Left lung (tissue), 10 donors: Measurements from ENCODE around the gene C5orf24. TPM values are rescaled to one million over a fixed set of nuclear protein-coding genes. Genes with fewer than 3 reads are reported as not detected.
"Not testable (repeated sequence)": the region's sequence is repeated elsewhere in the genome, so short reads cannot be mapped to it uniquely, and the experiment has no call there.

ENCODE experiments used
- ATAC-seq: fragments of 200-7000 bp; cut with Tn5 transposase; one replicate; pipeline ENCODE4 v1.9.1; 2020; ENCODE audit warnings: moderate library complexity
- DNase-seq, 4 donors: peaks; one replicate each; pipeline ENCODE4 v3.0.0-alpha.2; 2013 to 2020
- H3K27ac ChIP-seq, 2 donors: fragments of 200-600 bp; sonication (generic) in 1 of 2; one replicate each; pipeline versions ENCODE4 v1.5.0 to v1.8.0; 2020 to 2021
- H3K27me3 ChIP-seq, 2 donors: fragments of 200-600 bp; sonication (generic) in 1 of 2; one replicate each; pipeline versions ENCODE4 v1.5.0 to v1.8.0; 2020 to 2021
- H3K36me3 ChIP-seq, 2 donors: fragments of 200-600 bp; sonication (generic) in 1 of 2; one replicate each; pipeline versions ENCODE4 v1.5.0 to v1.8.0; 2020 to 2021
- H3K4me1 ChIP-seq, 2 donors: fragments of 200-600 bp; one replicate each; pipeline ENCODE4 v1.8.0; 2021
- H3K4me3 ChIP-seq, 2 donors: fragments of 200-600 bp; sonication (generic) in 1 of 2; one replicate each; pipeline versions ENCODE4 v1.5.0 to v1.8.0; 2020 to 2021; ENCODE audit warnings: mild to moderate bottlenecking in 1 of 2
- H3K9me3 ChIP-seq, 2 donors: fragments of 200-600 bp; sonication (generic) in 1 of 2; one replicate each; pipeline versions ENCODE4 v1.5.0 to v1.8.0; 2020 to 2021
- intact Hi-C, 2 donors: fragments of 100-400 bp; cut with DNase I; formaldehyde crosslinking; loops; one replicate each; pipeline versions ENCODE4 v1.11.2 to v1.14.2; 2022
- polyA plus RNA-seq, 6 donors: library from polyadenylated mRNA; unstranded; fragments of 120-200 nt; gene quantifications; one replicate each; pipeline ENCODE4 v1.2.1, GENCODE V29; 2013; ENCODE audit not compliant: insufficient read length in 6 of 6
- total RNA-seq, 2 donors: library from RNA; stranded (reverse); fragmentation: NEBNext Ultra II Directional; extraction: Animal tissue kit (Norgen Biotek cat#: 25700); gene quantifications; one replicate each; pipeline ENCODE4 v1.2.1, GENCODE V29; 2021
- TF ChIP-seq, protein P1 (sequence below), 2 donors: fragments of 200-600 bp; sonication (generic) in 1 of 2; IDR thresholded peaks; one replicate each; pipeline versions ENCODE4 v1.5.0 to v1.8.0; 2021; ENCODE audit warnings: antibody characterized with exemption in 2 of 2
- donor health status: DM: no; HTN: yes; CAD: no.
- donor health status: DM: no; HTN: no; CAD: no.

The C5orf24 gene
- total and polyA plus RNA-seq, 8 donors, result 50.8 to 86.3 (median 77.0) TPM

GRCh38 chr5:134824681-134825080, 21.1 kb upstream of the C5orf24 start:
- TF ChIP-seq, protein P1, sequence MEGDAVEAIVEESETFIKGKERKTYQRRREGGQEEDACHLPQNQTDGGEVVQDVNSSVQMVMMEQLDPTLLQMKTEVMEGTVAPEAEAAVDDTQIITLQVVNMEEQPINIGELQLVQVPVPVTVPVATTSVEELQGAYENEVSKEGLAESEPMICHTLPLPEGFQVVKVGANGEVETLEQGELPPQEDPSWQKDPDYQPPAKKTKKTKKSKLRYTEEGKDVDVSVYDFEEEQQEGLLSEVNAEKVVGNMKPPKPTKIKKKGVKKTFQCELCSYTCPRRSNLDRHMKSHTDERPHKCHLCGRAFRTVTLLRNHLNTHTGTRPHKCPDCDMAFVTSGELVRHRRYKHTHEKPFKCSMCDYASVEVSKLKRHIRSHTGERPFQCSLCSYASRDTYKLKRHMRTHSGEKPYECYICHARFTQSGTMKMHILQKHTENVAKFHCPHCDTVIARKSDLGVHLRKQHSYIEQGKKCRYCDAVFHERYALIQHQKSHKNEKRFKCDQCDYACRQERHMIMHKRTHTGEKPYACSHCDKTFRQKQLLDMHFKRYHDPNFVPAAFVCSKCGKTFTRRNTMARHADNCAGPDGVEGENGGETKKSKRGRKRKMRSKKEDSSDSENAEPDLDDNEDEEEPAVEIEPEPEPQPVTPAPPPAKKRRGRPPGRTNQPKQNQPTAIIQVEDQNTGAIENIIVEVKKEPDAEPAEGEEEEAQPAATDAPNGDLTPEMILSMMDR (IDR thresholded peaks at IDR 0.05), result no peak
- no peak for DNase-seq
- Histone ChIP-seq H3K4me3 (no peak overlapping the region), H3K27me3 (no peaks in the 10 kb centered on the region), H3K4me1 (no peaks in the 10 kb centered on the region), H3K36me3 (peaks cover 0 to 86% of the 10 kb centered on the region in 2 donors), H3K27ac (no peak overlapping the region), H3K9me3 (no peaks in the 10 kb centered on the region)
- intact Hi-C loops, result no loop called here
- no peak for ATAC-seq

DNA sequence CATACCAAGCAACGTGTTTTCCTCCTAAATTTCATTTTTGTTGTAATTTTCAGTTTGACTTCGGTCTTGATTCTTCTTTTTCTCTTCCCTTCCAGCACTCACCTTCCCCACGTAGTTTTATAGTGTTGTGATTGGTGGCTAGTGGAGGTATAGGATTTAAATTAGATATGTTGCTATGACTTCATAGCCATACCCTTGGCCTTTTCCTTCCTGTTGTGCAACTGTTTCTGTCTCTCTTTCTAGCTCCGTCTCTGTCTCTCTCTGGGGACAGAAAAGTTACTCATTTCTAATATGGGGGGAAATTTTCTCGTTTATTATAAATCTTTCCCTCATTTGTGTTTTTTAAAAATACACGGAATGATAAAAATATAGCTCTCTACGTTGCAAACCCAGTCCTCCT, 20.6 kb upstream of the C5orf24 start:
- DNase-seq, result no peak
- ATAC-seq, result no peak
- Histone ChIP-seq H3K27me3 (no peaks in the 10 kb centered on the region), H3K36me3 (peaks cover 0 to 84% of the 10 kb centered on the region in 2 donors), H3K9me3 (no peaks in the 10 kb centered on the region), H3K4me3 (no peak overlapping the region), H3K27ac (no peak overlapping the region), H3K4me1 (no peaks in the 10 kb centered on the region)
- TF ChIP-seq, protein P1 (IDR thresholded peaks at IDR 0.05), result no peak
- intact Hi-C loops, result no loop called here

DNA sequence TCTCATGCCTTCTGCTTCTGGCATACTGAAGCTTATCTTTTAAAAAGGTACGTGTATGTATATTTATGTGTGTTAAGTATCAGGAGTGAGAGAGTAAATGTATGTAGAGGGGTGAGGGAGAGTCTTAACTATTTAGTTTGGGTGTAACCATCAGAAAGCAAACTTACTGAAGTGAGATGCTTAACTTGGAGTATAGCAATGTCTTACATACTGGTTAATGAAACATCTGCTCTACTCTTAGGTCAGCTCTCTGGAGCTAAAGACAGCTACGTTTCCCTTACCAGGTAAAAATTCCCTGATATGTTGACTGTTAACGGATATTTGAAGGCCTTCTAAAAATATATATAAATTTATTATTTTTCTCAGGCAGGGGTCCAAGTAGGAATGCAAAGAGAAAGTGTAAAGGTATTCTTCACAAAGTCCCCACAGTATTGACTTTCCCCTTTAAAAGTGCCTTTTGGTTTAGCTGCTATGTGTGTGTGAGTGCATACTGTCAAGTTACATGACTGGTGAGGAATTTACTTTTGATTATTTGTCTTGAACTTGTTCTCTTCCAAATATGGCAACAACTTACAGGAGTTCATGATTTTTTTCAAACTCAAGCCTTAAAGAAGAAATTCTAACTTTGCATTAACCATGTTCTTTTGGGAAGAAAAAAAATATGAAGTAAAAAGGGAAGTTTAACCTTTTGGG, 12.3 kb upstream of the C5orf24 start:
- peak; percentile 86 for ATAC-seq

DNA sequence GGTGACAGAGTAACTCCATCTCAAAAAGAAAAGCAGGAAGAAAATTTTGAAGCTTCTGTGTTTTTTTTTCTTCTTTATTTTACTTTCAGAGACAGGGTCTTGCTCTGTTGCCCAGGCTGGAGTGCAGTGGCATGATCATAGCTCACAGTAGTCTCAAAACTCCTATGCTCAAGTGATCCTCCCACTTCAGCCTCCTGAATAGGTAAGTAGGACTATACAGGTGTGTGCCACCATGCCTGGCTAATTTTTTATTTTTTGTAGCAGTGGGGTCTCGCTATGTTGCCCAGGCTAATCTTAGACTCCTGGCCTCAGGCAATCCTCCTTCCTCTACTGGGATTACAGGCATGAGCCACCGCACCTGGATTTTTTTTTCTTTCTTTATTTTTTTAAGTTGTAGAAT, 10.1 kb upstream of the C5orf24 start:
- ATAC-seq (no peak), DNase-seq (no peak)
- Histone ChIP-seq H3K9me3 (no peaks in the 10 kb centered on the region), H3K4me3 (no peak overlapping the region), H3K27me3 (no peaks in the 10 kb centered on the region), H3K4me1 (no peaks in the 10 kb centered on the region), H3K27ac (no peak overlapping the region), H3K36me3 (peaks cover 0 to 68% of the 10 kb centered on the region in 2 donors)
- TF ChIP-seq, protein P1 (IDR thresholded peaks at IDR 0.05), result no peak
- intact Hi-C loops, result no loop called here

More for the DNA sequence above, 12.3 kb upstream of the C5orf24 start:
- peak overlapping the region; percentile 34 to 69 for H3K27ac ChIP-seq
- no peaks in the 10 kb centered on the region for H3K9me3 ChIP-seq
- H3K4me3 ChIP-seq, result no peak overlapping the region
- no peaks in the 10 kb centered on the region for H3K27me3 ChIP-seq
- peak in 1 of 4 donors; percentile 27 for DNase-seq
- H3K4me1 ChIP-seq, result no peaks in the 10 kb centered on the region
- H3K36me3 ChIP-seq, result peaks cover 0 to 70% of the 10 kb centered on the region in 2 donors
- intact Hi-C loops, result no loop called here
- TF ChIP-seq, protein P1 (IDR thresholded peaks at IDR 0.05), result no peak

GRCh38 chr5:134837530-134838181, 8.1 kb upstream of the C5orf24 start:
- intact Hi-C loops, result no loop called here
- TF ChIP-seq, protein P1 (IDR thresholded peaks at IDR 0.05), result no peak
- ATAC-seq, result no peak
- no peak for DNase-seq
- no peak overlapping the region for H3K4me3 ChIP-seq
- H3K9me3 ChIP-seq, result no peaks in the 10 kb centered on the region
- H3K27me3 ChIP-seq, result no peaks in the 10 kb centered on the region
- peak overlapping the region in 1 of 2 donors; percentile 20 for H3K27ac ChIP-seq
- peaks cover 0 to 65% of the 10 kb centered on the region in 2 donors for H3K36me3 ChIP-seq
- no peaks in the 10 kb centered on the region for H3K4me1 ChIP-seq

GRCh38 chr5:134838361-134838760, 7.4 kb upstream of the C5orf24 start:
- H3K4me3 ChIP-seq, H3K4me1 ChIP-seq, H3K27me3 ChIP-seq, DNase-seq, intact Hi-C loops, H3K9me3 ChIP-seq: not testable (repeated sequence)
- peak; percentile 63 for ATAC-seq
- Histone ChIP-seq H3K27ac (peak overlapping the region in 1 of 2 donors; percentile 20), H3K36me3 (peaks cover 0 to 65% of the 10 kb centered on the region in 2 donors)
